ENCODE measurements around the gene MSANTD1. TPM values are rescaled to one million over a fixed set of nuclear protein-coding genes. Genes with fewer than 3 reads are reported as not detected.
"Not testable (repeated sequence)": the region's sequence is repeated elsewhere in the genome, so short reads cannot be mapped to it uniquely, and the experiment has no call there.

Gene MSANTD1
- total and polyA plus RNA-seq, 2 of the 8 experiments (the other 6 are each of a cell fraction or from before 2014, with no cell fraction given), result 0.23 to 0.45 TPM

DNA sequence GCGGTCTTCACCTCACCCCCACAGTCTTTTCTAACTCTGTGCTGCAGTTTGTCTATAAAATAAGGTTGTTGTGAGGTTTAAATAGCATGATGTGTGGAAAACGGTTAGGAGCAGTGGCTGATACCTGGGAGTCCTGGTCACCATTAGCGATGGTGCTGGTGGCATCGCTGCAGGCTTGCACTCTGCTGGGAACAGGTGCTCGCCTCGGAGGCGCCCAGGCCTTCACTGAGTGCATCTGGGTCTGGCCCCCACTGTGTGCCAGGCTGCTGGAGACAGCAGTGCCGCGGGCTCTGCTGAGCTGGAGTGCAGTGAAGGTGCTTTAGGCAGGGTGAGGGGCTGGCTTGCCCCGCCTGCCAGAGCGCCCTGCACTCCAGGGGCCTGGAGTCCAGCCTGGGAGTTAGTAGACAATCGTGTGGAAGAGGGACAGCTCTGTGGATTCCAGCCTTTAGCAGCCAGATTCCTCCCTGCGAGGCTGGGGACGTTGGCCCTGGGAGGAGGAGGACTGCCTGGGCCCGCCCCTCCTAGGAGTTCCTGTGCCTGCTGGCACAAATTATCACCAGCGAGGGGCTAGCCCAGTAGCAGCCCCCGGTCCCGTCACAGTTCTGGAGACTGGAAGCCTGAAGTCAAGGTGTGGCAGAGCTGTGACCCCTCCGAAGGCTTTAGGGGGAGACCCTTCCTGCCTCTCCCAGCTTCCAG lies 51.2 kb downstream of the MSANTD1 start (continued):
- TF ChIP-seq YY1 (IDR thresholded peaks at IDR 0.05; ENCODE audit: low read depth, low read length) (no peak), SP4 (IDR thresholded peaks at IDR 0.05; ENCODE audit: low read length) (no peak), RAD21 (IDR thresholded peaks at IDR 0.05 in 1 of 2, conservative IDR thresholded peaks at IDR 0.05 in 1 of 2; ENCODE audit: low read depth in 2 of 2, low read length in 2 of 2) (no peak)

DNA sequence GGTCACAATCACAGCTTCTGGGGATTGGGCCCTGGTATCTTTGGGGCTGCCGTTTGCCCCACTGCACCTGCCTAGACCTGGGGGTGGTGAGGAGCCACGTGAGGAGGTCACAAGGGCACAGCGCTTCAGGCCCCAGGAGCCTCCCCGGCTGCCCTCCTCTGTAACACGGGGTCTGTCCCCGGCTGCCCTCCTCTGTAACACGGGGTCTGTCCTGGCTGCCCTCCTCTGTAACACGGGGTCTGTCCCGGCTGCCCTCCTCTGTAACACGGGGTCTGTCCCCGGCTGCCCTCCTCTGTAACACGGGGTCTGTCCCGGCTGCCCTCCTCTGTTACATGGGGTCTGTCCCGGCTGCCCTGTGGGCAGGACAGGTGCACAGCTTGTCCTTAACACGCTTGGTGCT lies 51.9 kb downstream of the MSANTD1 start:
- H3K4me3 ChIP-seq (ENCODE audit: extremely low read depth in 1 of 4, insufficient read depth in 2 of 4, low read depth in 3 of 4, low read length in 4 of 4); H3K79me1 ChIP-seq (ENCODE audit: low read depth, low read length); H3K4ac ChIP-seq (replicated peaks; ENCODE audit: insufficient read length, low read depth, low read length); H3K23me2 ChIP-seq (ENCODE audit: low read depth, low read length); POLR2A ChIA-PET (ENCODE audit: partially characterized antibody); H3K23ac ChIP-seq (ENCODE audit: insufficient read length); H3K9me3 ChIP-seq (ENCODE audit: insufficient read depth in 2 of 2, low read depth in 1 of 2, low read length in 1 of 2); H4K5ac ChIP-seq (ENCODE audit: insufficient read length, low read depth, low read length); H2AK5ac ChIP-seq (ENCODE audit: low read depth, low read length); H2BK20ac ChIP-seq (ENCODE audit: low read length); H2BK5ac ChIP-seq (ENCODE audit: low read depth, low read length); H3K9ac ChIP-seq (replicated peaks in 1 of 4; ENCODE audit: extremely low read depth in 1 of 4, low read depth in 3 of 4, low read length in 3 of 4); H4K91ac ChIP-seq (replicated peaks; ENCODE audit: insufficient read length, low read length); DNase-seq (ENCODE audit: low read depth in 1 of 2, low spot score in 2 of 2); H3K18ac ChIP-seq (ENCODE audit: extremely low read depth, low read length); H3K56ac ChIP-seq (replicated peaks; ENCODE audit: insufficient read length, low read depth, low read length); H3K36me3 ChIP-seq (ENCODE audit: control insufficient read depth in 2 of 4, insufficient read depth in 4 of 4, low read length in 3 of 4); FAIRE-seq; H3K27me3 ChIP-seq (replicated peaks in 1 of 4; ENCODE audit: control insufficient read depth in 3 of 4, extremely low read depth in 1 of 4, insufficient read depth in 3 of 4, low read length in 3 of 4); H2BK15ac ChIP-seq (ENCODE audit: low read length); H2BK120ac ChIP-seq (replicated peaks; ENCODE audit: low read depth, low read length); H2AFZ ChIP-seq (ENCODE audit: low read length); H3K14ac ChIP-seq (ENCODE audit: insufficient read length); H3K79me2 ChIP-seq (ENCODE audit: control insufficient read depth in 1 of 2, insufficient read depth in 2 of 2, low read length in 2 of 2); H3K27ac ChIP-seq (ENCODE audit: low read depth, low read length); H2BK12ac ChIP-seq (ENCODE audit: low read depth, low read length); H3K4me2 ChIP-seq (ENCODE audit: insufficient read depth in 1 of 2, low read depth in 2 of 2, low read length in 2 of 2): not testable (repeated sequence)
- H4K8ac ChIP-seq (ENCODE audit: extremely low read depth, insufficient read depth, low read length), result 0 out of 2 replicates have a peak overlapping the region, but pooled peaks have one; percentile 2
- peaks cover 2 to 17% of the 10 kb centered on the region in 2 experiments for H4K20me1 ChIP-seq (replicated peaks in 1 of 2; ENCODE audit: control insufficient read depth in 1 of 2, insufficient read depth in 2 of 2, low read length in 2 of 2)
- CTCF ChIA-PET (ENCODE audit: partially characterized antibody), result interaction anchor here (1.3 to 1.4 kb wide), 2 partner anchors 17 to 134 kb away, joined by 3 to 4 read pairs; no protein-coding TSS in a partner anchor
- H3K4me1 ChIP-seq (replicated peaks in 1 of 4; ENCODE audit: control insufficient read depth in 3 of 4, insufficient read depth in 4 of 4, low read length in 3 of 4), result peaks cover 0 to 18% (median 5%) of the 10 kb centered on the region in 4 experiments; a peak in 4 of 7 replicates
- WGBS, 2 experiments (ENCODE audit: extremely low coverage in 1 of 2, insufficient coverage in 1 of 2, insufficient read length in 1 of 2, insufficient replicate concordance in 2 of 2, low coverage in 1 of 2, low lambda C conversion rate in 2 of 2, missing lambda C conversion rate in 1 of 2), result 92% methylated on average over 10 of the region's 15 CpGs; no CpG with 5 or more reads in 1 of the 2 experiments

All from H1 (cell line).